ENCODE results near the gene RALGPS2.

Gene RALGPS2

DNA sequence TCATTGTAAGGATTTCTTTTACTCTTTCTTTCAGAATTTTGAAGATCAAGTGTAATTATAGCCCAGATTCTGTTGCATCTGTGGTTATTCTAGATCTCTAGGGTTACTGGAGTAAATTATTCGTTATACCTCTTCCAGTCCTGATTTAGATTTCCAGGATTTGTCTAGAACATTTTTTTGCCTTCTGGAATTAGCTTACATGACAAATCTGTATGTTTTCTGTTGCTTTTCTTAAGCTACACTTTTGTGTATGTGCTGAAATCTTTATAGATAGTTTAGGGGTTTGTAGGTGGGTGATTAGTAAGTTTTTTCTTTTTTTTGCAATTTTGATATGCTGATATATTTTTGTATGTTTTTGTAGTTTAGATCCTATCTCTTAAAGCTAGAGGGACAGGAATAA is 13.7 kb downstream of the RALGPS2 start:
- H3K4me3 ChIP-seq (ENCODE audit: low read depth, low read length) = no peak overlapping the region
- H3K9ac ChIP-seq = no peak overlapping the region
- H3K79me2 ChIP-seq = no peaks in the 10 kb centered on the region
- H3K4me1 ChIP-seq = no peaks in the 10 kb centered on the region
- H3K4me2 ChIP-seq (ENCODE audit: low read length) = no peak overlapping the region
- H3K27ac ChIP-seq = no peak overlapping the region
- no peaks in the 10 kb centered on the region for H3K9me3 ChIP-seq (ENCODE audit: control insufficient read depth, low read length)
- H2AFZ ChIP-seq = no peak overlapping the region
- TF ChIP-seq, protein P1, sequence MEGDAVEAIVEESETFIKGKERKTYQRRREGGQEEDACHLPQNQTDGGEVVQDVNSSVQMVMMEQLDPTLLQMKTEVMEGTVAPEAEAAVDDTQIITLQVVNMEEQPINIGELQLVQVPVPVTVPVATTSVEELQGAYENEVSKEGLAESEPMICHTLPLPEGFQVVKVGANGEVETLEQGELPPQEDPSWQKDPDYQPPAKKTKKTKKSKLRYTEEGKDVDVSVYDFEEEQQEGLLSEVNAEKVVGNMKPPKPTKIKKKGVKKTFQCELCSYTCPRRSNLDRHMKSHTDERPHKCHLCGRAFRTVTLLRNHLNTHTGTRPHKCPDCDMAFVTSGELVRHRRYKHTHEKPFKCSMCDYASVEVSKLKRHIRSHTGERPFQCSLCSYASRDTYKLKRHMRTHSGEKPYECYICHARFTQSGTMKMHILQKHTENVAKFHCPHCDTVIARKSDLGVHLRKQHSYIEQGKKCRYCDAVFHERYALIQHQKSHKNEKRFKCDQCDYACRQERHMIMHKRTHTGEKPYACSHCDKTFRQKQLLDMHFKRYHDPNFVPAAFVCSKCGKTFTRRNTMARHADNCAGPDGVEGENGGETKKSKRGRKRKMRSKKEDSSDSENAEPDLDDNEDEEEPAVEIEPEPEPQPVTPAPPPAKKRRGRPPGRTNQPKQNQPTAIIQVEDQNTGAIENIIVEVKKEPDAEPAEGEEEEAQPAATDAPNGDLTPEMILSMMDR (IDR thresholded peaks at IDR 0.05) = no peak
- H3K36me3 ChIP-seq (ENCODE audit: control insufficient read depth, insufficient read depth, low read length) = no peaks in the 10 kb centered on the region
- H3K27me3 ChIP-seq (ENCODE audit: control insufficient read depth, insufficient read depth, low read length) = no peaks in the 10 kb centered on the region

DNA sequence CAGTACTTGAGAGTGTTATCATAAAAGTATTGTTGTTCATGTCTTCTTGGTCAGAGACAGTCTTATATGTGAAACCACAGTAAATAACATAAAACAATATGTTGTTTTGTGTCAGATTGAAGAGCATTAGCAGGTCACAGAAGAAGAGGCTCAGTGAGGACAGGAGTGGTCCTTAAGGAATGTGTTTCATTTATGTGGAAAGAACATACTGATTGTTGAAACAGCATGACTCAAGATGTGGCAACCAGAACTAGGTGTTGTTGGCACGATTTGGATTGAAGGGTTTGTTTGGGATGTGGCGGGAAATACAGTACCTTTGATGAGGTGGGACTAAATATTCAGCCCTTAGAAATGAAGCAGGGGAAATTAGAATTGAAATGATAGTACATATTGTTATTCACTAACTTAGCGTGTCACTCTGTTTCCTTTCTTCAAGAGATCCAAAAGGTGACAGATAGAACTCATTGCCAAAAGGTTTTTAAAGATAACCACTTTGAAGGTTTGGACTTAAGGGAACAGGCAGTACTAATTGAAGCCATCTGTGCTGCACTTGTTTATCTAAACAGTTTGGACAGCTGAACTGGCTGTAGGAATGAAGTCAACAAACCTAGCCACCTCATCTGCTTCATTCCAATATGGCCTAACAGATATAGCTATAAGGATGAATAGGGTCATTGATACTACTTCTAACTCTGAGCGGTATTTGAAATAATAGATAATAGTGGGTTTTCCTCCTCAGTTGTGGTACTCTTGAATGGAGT is 14.4 kb downstream of the RALGPS2 start:
- H3K4me1 ChIP-seq = no peaks in the 10 kb centered on the region
- H3K27ac ChIP-seq = no peak overlapping the region
- H3K9me3 ChIP-seq (ENCODE audit: control insufficient read depth, low read length) = no peaks in the 10 kb centered on the region
- TF ChIP-seq, protein P1 (IDR thresholded peaks at IDR 0.05) = no peak
- no peaks in the 10 kb centered on the region for H3K79me2 ChIP-seq
- H3K9ac ChIP-seq = no peak overlapping the region
- H3K27me3 ChIP-seq (ENCODE audit: control insufficient read depth, insufficient read depth, low read length) = no peaks in the 10 kb centered on the region
- no peak overlapping the region for H3K4me3 ChIP-seq (ENCODE audit: low read depth, low read length)
- H2AFZ ChIP-seq = no peak overlapping the region
- H3K36me3 ChIP-seq (ENCODE audit: control insufficient read depth, insufficient read depth, low read length) = no peaks in the 10 kb centered on the region
- no peak overlapping the region for H3K4me2 ChIP-seq (ENCODE audit: low read length)

DNA sequence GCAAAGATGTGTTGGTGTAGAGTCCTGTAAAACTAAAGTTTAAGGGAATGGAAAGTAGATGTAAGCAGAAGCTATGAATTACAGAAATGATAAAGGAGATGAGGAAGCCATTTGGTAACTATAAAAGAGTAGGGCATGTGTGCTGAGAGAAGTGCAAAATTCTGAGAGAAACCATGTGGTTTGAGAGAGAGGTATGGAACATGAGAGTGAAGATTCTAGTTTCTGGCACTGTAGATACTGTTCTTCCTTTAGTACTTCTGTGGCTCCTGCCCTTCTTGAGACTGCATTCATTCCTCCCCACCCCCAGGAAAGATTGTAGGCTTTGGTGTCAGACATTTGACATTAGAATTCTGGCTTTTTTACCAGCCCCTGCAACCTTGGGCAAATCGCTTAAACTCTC is 15.4 kb downstream of the RALGPS2 start:
- TF ChIP-seq, protein P1 (IDR thresholded peaks at IDR 0.05) = no peak
- Histone ChIP-seq H3K4me3 (ENCODE audit: low read depth, low read length) (no peak overlapping the region), H3K4me1 (no peaks in the 10 kb centered on the region), H3K9ac (no peak overlapping the region), H3K79me2 (no peaks in the 10 kb centered on the region), H3K9me3 (ENCODE audit: control insufficient read depth, low read length) (no peaks in the 10 kb centered on the region), H3K27ac (no peak overlapping the region), H2AFZ (no peak overlapping the region), H3K27me3 (ENCODE audit: control insufficient read depth, insufficient read depth, low read length) (no peaks in the 10 kb centered on the region), H3K4me2 (ENCODE audit: low read length) (no peak overlapping the region), H3K36me3 (ENCODE audit: control insufficient read depth, insufficient read depth, low read length) (no peaks in the 10 kb centered on the region)

DNA sequence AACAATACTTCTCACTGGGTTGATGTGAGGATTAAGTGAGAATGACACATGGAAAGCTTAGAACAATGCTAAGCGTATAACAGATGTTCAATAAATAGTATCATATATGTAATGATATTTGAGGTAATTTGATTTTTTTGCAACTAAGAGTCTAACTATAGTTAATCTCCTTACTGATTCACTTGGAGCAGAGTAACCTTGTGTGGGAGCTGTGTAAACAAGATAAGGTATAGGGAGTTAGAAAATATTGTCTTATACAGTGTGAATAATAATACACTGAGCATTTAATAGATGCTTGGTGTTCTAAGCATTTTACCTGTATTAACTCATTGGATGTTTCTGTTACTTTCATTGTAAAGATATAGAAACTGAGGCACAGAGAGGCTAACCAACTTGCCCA is 15.9 kb downstream of the RALGPS2 start:
- Histone ChIP-seq H3K27ac (no peak overlapping the region), H3K4me2 (ENCODE audit: low read length) (no peak overlapping the region), H3K79me2 (no peaks in the 10 kb centered on the region), H3K9ac (no peak overlapping the region), H3K4me1 (no peaks in the 10 kb centered on the region), H3K36me3 (ENCODE audit: control insufficient read depth, insufficient read depth, low read length) (no peaks in the 10 kb centered on the region), H2AFZ (no peak overlapping the region), H3K27me3 (ENCODE audit: control insufficient read depth, insufficient read depth, low read length) (no peaks in the 10 kb centered on the region), H3K9me3 (ENCODE audit: control insufficient read depth, low read length) (no peaks in the 10 kb centered on the region), H3K4me3 (ENCODE audit: low read depth, low read length) (no peak overlapping the region)
- TF ChIP-seq, protein P1 (IDR thresholded peaks at IDR 0.05) = no peak

DNA sequence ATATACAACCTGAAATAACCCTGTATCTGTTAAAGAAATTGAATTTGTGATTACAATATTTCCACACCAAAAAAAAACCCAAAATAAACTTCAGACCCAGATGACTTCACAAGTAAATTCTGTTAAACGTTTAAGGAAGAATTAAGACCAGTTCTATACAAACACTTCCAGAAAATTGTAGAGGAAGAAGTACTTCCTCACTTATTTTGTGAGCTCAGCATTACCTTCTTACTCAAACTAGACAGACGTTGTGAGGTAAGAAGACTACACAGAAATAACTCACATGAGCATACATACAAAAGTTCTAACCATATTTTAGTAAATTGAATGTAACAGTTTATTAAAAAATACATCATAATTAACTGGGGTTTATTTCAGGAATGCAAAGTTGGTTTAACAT is 18.8 kb downstream of the RALGPS2 start:
- TF ChIP-seq, protein P1 (IDR thresholded peaks at IDR 0.05) = no peak
- Histone ChIP-seq H3K4me2 (ENCODE audit: low read length) (no peak overlapping the region), H3K27ac (no peak overlapping the region), H2AFZ (no peak overlapping the region), H3K79me2 (no peaks in the 10 kb centered on the region), H3K36me3 (ENCODE audit: control insufficient read depth, insufficient read depth, low read length) (no peaks in the 10 kb centered on the region), H3K4me1 (no peaks in the 10 kb centered on the region), H3K9me3 (ENCODE audit: control insufficient read depth, low read length) (no peaks in the 10 kb centered on the region), H3K27me3 (ENCODE audit: control insufficient read depth, insufficient read depth, low read length) (no peaks in the 10 kb centered on the region), H3K9ac (no peak overlapping the region), H3K4me3 (ENCODE audit: low read depth, low read length) (no peak overlapping the region)

All from parathyroid adenoma (tissue), 2 donors.